Testis (tissue), 3 donors: ENCODE measurements around the gene FOLR3. TPM values are rescaled to one million over a fixed set of nuclear protein-coding genes. Genes with fewer than 3 reads are reported as not detected.

Experiments
- DNase-seq: peaks from one replicate; pipeline ENCODE4 v3.0.0-alpha.2; 2019
- H3K27ac ChIP-seq, 2 donors: fragments of 200-600 bp; sonication (generic); one replicate each; pipeline ENCODE4 v1.5.1; 2019
- H3K27me3 ChIP-seq: fragments of 200-600 bp; sonication (generic); one replicate; pipeline ENCODE4 v1.5.1; 2019
- H3K36me3 ChIP-seq: fragments of 200-600 bp; sonication (generic); one replicate; pipeline ENCODE4 v1.5.1; 2017; ENCODE audit warnings: low read depth; ENCODE audit errors: missing control alignments
- H3K4me1 ChIP-seq: fragments of 200-600 bp; sonication (generic); one replicate; pipeline ENCODE4 v1.5.1; 2019
- H3K4me3 ChIP-seq, 2 donors: fragments of 200-600 bp; sonication (generic); one replicate each; pipeline ENCODE4 v1.5.1; 2017 to 2019
- H3K9me3 ChIP-seq: fragments of 200-600 bp; sonication (generic); one replicate; pipeline ENCODE4 v1.5.1; 2017
- POLR2A ChIP-seq: fragments of 450-650 bp; IDR thresholded peaks from one replicate; pipeline ENCODE4 v1.6.1; 2017; ENCODE audit warnings: antibody characterized with exemption, mild to moderate bottlenecking, moderate library complexity
- WGBS, 2 donors: methylation state at CpG; one replicate each; pipeline ENCODE4 v1.1.5; 2018; 5-methylcytosine and 5-hydroxymethylcytosine counted together
- intact Hi-C: fragments of 100-400 bp; cut with DNase I; formaldehyde crosslinking; loops from one replicate; pipeline ENCODE4 v1.15.1; 2023; ENCODE audit warnings: low total_unique reads
- polyA plus RNA-seq: library from polyadenylated mRNA; stranded (reverse); fragments of 350-450 nt; fragmentation: Illumina TruSeq; extraction: RNeasy Lipid Tissue Mini Kit (QIAGEN cat#74804); gene quantifications from one replicate; pipeline ENCODE4 v1.2.3, GENCODE V29; 2014; ENCODE audit warnings: low read depth, low replicate concordance; ENCODE audit not compliant: insufficient read depth
- total RNA-seq, 2 donors: library from RNA; depleted of rRNA; stranded (reverse); fragments of >200 nt; gene quantifications; one replicate each; pipeline ENCODE4 v1.2.3, GENCODE V29; 2016
- TF ChIP-seq, protein P1 (sequence below), 3 experiments: fragments of 450-650 bp in 2 of 3; fragments of 200-600 bp in 1 of 3; sonication (generic) in 1 of 3; IDR thresholded peaks; one replicate each; pipeline ENCODE4 v1.5.1; 2016 to 2019; ENCODE audit warnings: antibody characterized with exemption in 3 of 3, mild to moderate bottlenecking in 2 of 3, moderate library complexity in 1 of 3

The FOLR3 gene
- total and polyA plus RNA-seq, 3 donors from 2014 or later, result 0.55 to 0.79 TPM; not detected in 1

DNA sequence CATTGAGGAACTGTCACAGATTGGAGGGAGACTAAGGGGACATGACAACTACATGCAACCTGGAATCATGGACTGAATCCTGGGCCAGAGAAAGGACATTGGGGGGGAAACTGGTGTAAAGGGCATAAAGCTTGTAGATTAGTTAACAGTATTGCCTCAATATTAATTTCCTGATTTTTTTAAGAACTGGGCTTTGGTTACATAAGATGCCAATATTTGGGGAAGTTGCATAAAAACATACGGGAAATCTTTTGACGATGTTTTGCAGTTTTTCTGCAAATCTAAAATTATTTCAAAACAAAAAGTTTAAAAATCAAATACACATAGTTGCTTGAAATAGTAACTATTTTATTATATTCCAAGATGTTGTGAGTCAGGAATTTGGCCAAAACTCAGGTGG lies 2.9 kb upstream of the FOLR3 start:
- intact Hi-C loops, result no loop called here
- Histone ChIP-seq H3K4me1 (no peaks in the 10 kb centered on the region), H3K27me3 (no peaks in the 10 kb centered on the region), H3K4me3 (no peak overlapping the region), H3K36me3 (no peaks in the 10 kb centered on the region), H3K9me3 (no peaks in the 10 kb centered on the region), H3K27ac (no peak overlapping the region)
- no peak for DNase-seq
- 75 to 76% methylated on average over 2 of the region's 2 CpGs for WGBS, 2 donors
- TF ChIP-seq POLR2A, result no peak
- TF ChIP-seq, protein P1, sequence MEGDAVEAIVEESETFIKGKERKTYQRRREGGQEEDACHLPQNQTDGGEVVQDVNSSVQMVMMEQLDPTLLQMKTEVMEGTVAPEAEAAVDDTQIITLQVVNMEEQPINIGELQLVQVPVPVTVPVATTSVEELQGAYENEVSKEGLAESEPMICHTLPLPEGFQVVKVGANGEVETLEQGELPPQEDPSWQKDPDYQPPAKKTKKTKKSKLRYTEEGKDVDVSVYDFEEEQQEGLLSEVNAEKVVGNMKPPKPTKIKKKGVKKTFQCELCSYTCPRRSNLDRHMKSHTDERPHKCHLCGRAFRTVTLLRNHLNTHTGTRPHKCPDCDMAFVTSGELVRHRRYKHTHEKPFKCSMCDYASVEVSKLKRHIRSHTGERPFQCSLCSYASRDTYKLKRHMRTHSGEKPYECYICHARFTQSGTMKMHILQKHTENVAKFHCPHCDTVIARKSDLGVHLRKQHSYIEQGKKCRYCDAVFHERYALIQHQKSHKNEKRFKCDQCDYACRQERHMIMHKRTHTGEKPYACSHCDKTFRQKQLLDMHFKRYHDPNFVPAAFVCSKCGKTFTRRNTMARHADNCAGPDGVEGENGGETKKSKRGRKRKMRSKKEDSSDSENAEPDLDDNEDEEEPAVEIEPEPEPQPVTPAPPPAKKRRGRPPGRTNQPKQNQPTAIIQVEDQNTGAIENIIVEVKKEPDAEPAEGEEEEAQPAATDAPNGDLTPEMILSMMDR (IDR thresholded peaks at IDR 0.05), result no peak

DNA sequence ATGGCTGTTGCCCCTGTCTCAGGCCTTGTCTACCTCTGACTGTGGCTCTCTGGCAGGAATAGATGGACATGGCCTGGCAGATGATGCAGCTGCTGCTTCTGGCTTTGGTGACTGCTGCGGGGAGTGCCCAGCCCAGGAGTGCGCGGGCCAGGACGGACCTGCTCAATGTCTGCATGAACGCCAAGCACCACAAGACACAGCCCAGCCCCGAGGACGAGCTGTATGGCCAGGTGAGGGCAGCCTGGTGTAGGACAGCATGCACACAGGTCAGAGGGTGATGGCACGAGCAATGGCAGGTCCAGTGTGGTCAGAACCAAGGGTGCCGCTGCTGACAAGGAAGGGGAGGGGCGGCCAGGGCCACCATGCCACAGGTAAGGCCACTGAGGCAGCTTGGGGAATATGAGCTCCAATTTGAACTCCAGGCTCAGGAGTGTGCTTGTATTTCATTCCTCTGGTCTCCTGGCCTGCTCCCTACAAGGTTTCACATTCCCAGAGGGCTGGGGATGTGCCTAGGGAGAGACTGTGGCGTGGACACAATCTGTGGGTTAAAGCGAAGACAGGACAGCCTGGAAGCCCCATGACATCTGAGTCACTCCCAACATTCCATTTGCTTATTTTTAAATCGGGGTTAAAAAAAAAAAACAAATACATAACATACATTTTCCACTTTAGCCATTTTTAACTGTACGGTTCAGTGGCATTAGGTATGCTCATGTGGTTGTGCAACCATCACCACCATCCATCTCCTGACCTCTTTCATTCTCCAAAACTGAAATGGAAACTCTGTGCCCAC lies 562 bp downstream of the FOLR3 start:
- no peaks in the 10 kb centered on the region for H3K36me3 ChIP-seq
- intact Hi-C loops, result no loop called here
- WGBS, 2 donors, result 84 to 87% methylated on average over 13 to 14 of the region's 14 CpGs
- DNase-seq, result no peak
- H3K9me3 ChIP-seq, result no peaks in the 10 kb centered on the region
- no peaks in the 10 kb centered on the region for H3K27me3 ChIP-seq
- no peak overlapping the region for H3K27ac ChIP-seq
- H3K4me1 ChIP-seq, result no peaks in the 10 kb centered on the region
- H3K4me3 ChIP-seq, result no peak overlapping the region
- TF ChIP-seq POLR2A, result no peak
- TF ChIP-seq, protein P1 (IDR thresholded peaks at IDR 0.05), result no peak

DNA sequence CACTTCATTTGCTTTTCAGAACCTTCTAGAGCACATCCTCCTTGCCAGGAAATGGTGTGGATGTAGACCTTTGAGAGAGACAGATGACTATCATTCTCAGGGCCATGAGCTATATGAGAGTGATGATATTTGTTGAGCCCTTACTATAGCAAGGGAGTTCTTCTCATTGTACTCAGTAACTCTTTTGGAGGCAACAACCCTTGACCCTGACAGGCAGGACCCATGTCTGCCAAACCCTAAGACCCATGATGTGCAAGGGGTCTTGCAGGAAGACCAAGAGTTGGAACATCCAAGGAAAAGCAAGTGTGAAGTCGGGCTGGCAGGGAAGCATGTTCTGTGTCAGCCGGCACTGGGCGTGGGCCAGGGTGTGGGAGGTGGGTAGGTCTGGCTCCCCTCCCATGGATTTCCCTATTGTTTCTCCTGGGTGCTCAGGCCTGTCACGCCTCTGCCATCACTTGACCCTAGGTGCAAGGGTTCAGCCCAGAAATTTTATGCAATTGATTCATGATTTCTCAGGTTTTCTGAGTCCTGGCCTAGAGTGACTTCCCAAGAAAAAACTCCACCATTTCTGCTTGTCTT lies 1.2 kb downstream of the FOLR3 start:
- H3K4me1 ChIP-seq, result no peaks in the 10 kb centered on the region
- no peak for DNase-seq
- TF ChIP-seq POLR2A, result no peak
- TF ChIP-seq, protein P1 (IDR thresholded peaks at IDR 0.05), result no peak
- no peak overlapping the region for H3K4me3 ChIP-seq
- H3K9me3 ChIP-seq, result no peaks in the 10 kb centered on the region
- WGBS, 2 donors, result 88 to 93% methylated on average over 4 of the region's 4 CpGs
- H3K27ac ChIP-seq, result no peak overlapping the region
- intact Hi-C loops, result no loop called here
- no peaks in the 10 kb centered on the region for H3K36me3 ChIP-seq
- H3K27me3 ChIP-seq, result no peaks in the 10 kb centered on the region

DNA sequence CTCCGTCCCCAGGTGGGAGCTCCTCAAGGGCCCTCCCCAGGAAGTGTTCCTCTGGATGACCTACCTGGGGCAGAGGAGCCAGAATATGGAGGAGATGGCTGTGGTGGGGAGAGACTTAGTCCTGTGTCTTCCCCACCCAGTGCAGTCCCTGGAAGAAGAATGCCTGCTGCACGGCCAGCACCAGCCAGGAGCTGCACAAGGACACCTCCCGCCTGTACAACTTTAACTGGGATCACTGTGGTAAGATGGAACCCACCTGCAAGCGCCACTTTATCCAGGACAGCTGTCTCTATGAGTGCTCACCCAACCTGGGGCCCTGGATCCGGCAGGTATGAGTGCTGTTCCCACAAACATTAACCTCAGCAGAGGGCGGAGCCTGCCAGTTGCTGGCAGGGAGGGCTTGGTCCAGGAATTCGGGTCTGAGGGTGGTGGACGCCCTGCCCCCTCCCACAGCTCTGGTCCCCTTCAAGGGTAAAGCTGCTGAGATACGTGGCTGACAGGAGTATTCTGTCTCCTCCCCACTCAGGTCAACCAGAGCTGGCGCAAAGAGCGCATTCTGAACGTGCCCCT lies 3.4 kb downstream of the FOLR3 start:
- TF ChIP-seq, protein P1 (IDR thresholded peaks at IDR 0.05), result no peak
- no peak for TF ChIP-seq POLR2A
- H3K36me3 ChIP-seq, result no peaks in the 10 kb centered on the region
- no peak overlapping the region for H3K4me3 ChIP-seq
- intact Hi-C loops, result no loop called here
- no peak overlapping the region for H3K27ac ChIP-seq
- H3K4me1 ChIP-seq, result no peaks in the 10 kb centered on the region
- H3K27me3 ChIP-seq, result no peaks in the 10 kb centered on the region
- WGBS, 2 donors, result 79 to 82% methylated on average over 10 to 12 of the region's 12 CpGs
- H3K9me3 ChIP-seq, result no peaks in the 10 kb centered on the region
- DNase-seq, result no peak
